GM12891 (cell line): Measurements from ENCODE around the gene GPR135.
A peak's percentile ranks its signal among the peaks of the same experiment; 100 is the strongest.

Source experiments
- DNase-seq: peaks from one replicate; pipeline ENCODE4 v3.0.0; 2011; ENCODE audit warnings: low spot score; ENCODE audit not compliant: insufficient read length
- FAIRE-seq: peaks from 2 replicates; lab custom pipeline; 2011; peaks lifted over from hg19 to GRCh38; lab: Jason Lieb, UNC
- PAX5 ChIP-seq: IDR thresholded peaks from 2 replicates; pipeline ENCODE4 v1.6.1; 2011; ENCODE audit warnings: low read length, moderate library complexity, mild to moderate bottlenecking; ENCODE audit not compliant: insufficient read depth, severe bottlenecking
- POLR2A ChIP-seq: IDR thresholded peaks from 2 replicates; pipeline ENCODE4 v1.6.1; 2011; ENCODE audit warnings: low read depth, low read length, control low read depth
- POLR2AphosphoS5 ChIP-seq: IDR thresholded peaks from 2 replicates; pipeline ENCODE4 v1.6.1; 2011; ENCODE audit warnings: low read depth, low read length, control low read depth
- POU2F2 ChIP-seq: IDR thresholded peaks from 2 replicates; pipeline ENCODE4 v1.6.1; 2011; ENCODE audit warnings: low read depth, mild to moderate bottlenecking, control low read depth, low read length, moderate library complexity
- SPI1 ChIP-seq: IDR thresholded peaks from 2 replicates; pipeline ENCODE4 v1.6.1; 2011; ENCODE audit warnings: low read depth, low read length, control low read depth
- TAF1 ChIP-seq: IDR thresholded peaks from 2 replicates; pipeline ENCODE4 v1.6.1; 2011; ENCODE audit warnings: low read depth, low read length, control low read depth

The GPR135 gene

GRCh38 chr14:59475709-59476108 is 10.5 kb upstream of the GPR135 start:
- no peak for FAIRE-seq
- TF ChIP-seq POU2F2 (no peak), POLR2A (no peak), PAX5 (no peak), SPI1 (no peak), TAF1 (no peak), POLR2AphosphoS5 (no peak)
- DNase-seq, result no peak

GRCh38 chr14:59474172-59474571 is 9.0 kb upstream of the GPR135 start:
- DNase-seq (no peak), FAIRE-seq (no peak)

DNA sequence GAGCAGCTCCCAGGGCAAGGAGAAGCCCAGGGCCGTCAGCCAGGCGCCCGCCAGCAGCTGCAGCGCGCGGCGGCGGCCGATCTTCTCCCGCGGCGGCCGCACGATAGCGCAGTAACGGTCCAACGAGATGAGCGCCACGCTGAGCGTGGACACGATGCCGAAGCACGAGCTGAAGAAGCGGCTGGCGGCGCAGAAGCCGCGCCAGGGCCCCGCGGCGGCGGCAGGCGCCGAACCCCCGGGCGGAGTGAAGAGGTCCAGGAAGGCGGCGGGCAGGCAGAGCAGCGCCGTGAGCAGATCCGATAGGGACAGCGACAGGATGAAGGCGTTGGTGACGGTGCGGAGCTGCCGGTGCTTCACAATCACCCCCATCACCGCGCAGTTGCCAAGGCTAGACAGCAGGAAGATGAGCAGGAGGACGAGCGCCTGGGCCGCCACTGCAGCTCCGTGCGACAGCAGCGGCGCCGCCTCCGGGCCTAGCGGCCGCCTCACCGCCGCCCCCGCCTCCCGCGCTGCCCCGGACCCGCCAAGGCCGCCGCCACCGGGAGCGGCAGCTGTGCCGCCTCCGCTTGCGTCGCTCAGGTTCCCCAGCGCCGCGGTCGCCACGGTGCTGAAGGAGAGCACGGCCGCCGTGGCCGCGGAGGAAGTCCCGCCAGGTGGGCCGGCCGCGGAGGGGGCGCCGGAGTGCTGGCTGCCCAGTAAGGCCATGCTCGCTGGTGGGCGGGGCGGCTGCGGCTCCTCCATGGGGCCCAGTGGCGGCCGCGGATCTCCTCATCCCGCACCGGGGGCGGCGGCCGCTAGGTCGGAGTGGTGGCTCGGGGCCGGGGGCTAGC is 479 bp downstream of the GPR135 start:
- DNase-seq (peak; percentile 64), FAIRE-seq (peak; percentile 93)
- TF ChIP-seq TAF1, result no peak
- TF ChIP-seq SPI1, result no peak
- TF ChIP-seq POLR2A, result no peak
- TF ChIP-seq POU2F2, result no peak
- TF ChIP-seq PAX5, result no peak
- no peak for TF ChIP-seq POLR2AphosphoS5

More at GRCh38 chr14:59474172-59474571, 9.0 kb upstream of the GPR135 start:
- TF ChIP-seq POLR2AphosphoS5 (no peak), SPI1 (no peak), POU2F2 (no peak), POLR2A (no peak), PAX5 (no peak), TAF1 (no peak)

GRCh38 chr14:59463787-59464485 is 1.2 kb downstream of the GPR135 start:
- no peak for TF ChIP-seq SPI1
- no peak for TF ChIP-seq POLR2A
- no peak for TF ChIP-seq POU2F2
- no peak for TF ChIP-seq TAF1
- FAIRE-seq (peak; percentile 28), DNase-seq (no peak)

DNA sequence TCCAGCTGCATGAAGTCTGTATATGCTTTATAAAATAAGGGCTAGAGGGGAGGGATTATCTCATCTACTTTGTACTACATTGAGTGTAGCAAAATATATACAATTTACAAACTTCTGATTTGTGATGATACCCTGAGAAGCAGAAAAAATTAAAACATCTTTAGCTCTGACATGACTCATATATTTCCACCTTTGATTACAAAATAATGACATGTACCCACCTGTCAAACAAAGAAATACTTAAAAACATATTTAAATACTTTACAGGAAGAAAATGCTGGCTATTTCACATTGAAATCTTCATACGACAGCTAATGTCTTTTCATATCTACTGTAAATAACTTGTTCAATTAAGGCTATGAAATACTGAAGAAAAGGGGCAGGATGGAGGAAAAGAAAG is 3.3 kb downstream of the GPR135 start:
- no peak for FAIRE-seq
- TF ChIP-seq SPI1 (no peak), POU2F2 (no peak), POLR2AphosphoS5 (no peak), PAX5 (no peak), POLR2A (no peak), TAF1 (no peak)

GRCh38 chr14:59460378-59460777 is 4.8 kb downstream of the GPR135 start:
- FAIRE-seq, result no peak
- no peak for DNase-seq
- TF ChIP-seq SPI1 (no peak), PAX5 (no peak), POLR2AphosphoS5 (no peak), POLR2A (no peak), POU2F2 (no peak), TAF1 (no peak)

More for the DNA sequence above, 3.3 kb downstream of the GPR135 start:
- no peak for DNase-seq

GRCh38 chr14:59458486-59458885 is 6.7 kb downstream of the GPR135 start:
- FAIRE-seq, result no peak
- no peak for DNase-seq
- TF ChIP-seq PAX5, result no peak

DNA sequence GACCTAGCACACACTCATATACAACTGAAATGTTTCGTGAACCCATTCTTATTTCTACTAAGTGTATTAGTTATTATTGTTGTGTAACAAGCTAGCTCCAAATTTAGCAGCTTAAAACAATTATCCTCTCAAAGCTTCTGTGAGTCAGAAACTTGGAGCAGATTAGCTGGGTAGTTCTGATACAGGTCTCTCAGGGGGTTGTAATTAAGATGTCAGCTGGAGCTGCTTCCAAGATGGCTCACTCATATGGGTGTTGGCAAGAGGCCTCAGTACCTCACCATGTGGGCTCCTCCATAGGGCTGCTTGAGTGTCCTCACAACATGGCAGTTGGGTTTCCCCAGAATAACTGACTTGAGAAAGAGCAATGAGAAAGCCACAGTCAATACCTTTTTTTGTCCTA is 9.8 kb downstream of the GPR135 start:
- TF ChIP-seq TAF1 (no peak), SPI1 (no peak), PAX5 (no peak), POU2F2 (no peak), POLR2AphosphoS5 (no peak), POLR2A (no peak)
- FAIRE-seq (no peak), DNase-seq (no peak)

DNA sequence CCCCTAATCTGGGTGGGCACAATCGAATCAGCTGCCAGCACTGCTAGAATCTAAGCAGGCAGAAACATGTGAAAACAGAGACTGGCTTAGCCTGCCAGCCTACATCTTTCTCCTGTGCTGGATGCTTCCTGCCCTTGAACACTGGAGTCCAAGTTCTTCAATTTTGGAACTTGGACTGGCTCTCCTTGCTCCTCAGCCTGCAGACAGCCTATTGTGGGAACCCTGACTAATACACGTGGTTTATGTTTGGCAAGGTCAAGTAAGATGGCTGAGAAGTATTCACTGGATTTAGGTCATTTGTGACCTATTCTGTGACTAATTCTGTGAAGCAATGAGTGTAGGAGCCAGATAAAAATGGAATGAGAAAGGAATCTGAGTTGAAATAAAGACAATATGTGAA is 11.0 kb downstream of the GPR135 start:
- FAIRE-seq, result no peak

More for the DNA sequence above, 11.0 kb downstream of the GPR135 start:
- no peak for DNase-seq
- TF ChIP-seq SPI1 (no peak), POLR2AphosphoS5 (no peak), POU2F2 (no peak), PAX5 (no peak), TAF1 (no peak), POLR2A (no peak)
